HG02763 (cell line): ENCODE data around the gene LITAF.

ENCODE experiments used
- ATAC-seq: cut with Tn5 transposase; IDR thresholded peaks from one replicate; pipeline ENCODE4 v1.9.1; 2021; ENCODE audit warnings: mild to moderate bottlenecking, moderate library complexity; ENCODE audit not compliant: unreplicated experiment

The LITAF gene

GRCh38 chr16:11554053-11554452 is 32.7 kb downstream of the LITAF start:
- no peak for ATAC-seq

DNA sequence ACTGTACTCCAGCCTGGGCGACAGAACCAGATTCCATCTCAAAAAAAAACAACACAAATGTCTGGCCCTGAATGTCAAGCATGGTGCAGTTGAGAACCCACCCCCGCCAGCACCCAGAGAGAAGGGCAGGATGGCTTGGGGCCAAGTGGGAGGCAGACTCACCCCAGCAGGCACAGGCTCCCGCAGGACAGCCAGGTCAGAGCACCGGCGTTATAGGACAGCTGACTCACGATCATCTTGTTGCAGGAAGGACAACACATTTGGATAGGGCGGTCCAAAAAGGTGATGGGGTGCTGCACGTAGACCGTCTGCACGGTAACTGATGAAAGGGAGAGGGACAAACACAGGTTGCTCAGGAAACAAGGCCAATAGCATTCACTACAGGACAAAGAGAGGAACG is 33.3 kb downstream of the LITAF start:
- no peak for ATAC-seq

DNA sequence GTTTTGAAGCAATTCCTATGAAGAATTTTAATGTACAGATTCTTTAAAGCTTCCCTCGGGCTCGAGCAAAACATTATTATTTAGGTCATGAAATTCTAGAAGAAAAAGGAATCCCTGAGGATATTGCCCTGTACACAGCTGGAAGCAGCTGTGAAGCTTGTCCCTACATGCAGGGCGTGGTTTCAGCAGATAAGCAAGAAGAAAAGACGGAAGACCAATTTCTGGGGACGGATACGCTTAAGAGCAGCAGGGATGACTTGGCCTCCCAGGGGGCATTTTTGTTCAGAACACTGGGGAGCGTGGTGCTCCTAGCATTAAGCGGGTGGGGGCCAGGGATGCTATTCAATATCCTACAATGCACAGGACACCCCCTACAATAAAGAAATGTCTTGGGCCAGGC is 34.3 kb downstream of the LITAF start:
- no peak for ATAC-seq

DNA sequence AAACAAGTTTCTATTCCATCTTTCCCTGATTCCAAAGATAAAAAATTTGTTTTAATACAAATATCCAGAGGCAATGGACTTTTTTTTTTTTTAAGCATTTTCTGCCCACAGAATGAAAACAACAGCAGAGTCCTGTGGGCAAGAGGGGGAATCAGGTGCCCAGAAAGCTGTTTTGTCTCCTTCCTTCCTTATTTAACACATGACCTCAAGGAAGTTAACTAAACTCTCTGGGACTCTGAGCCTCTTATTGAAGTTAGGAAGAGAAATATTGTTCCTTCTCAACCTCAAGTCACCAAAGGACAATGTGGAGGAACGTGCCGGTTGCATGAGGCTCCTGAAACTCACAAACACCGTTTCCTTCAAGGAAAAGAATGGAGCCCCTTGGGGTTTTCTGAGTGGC is 34.9 kb downstream of the LITAF start:
- no peak for ATAC-seq

- no peak for ATAC-seq
These were observed 35.8 kb downstream of the LITAF start for GRCh38 chr16:11550791-11551498.

- no peak for ATAC-seq
These were observed 39.4 kb downstream of the LITAF start for GRCh38 chr16:11547118-11547916.

- ATAC-seq, result no peak
These were observed 40.1 kb downstream of the LITAF start for GRCh38 chr16:11546608-11547061.

GRCh38 chr16:11543661-11544393 is 42.9 kb downstream of the LITAF start:
- no peak for ATAC-seq

GRCh38 chr16:11542069-11542744 is 44.5 kb downstream of the LITAF start:
- ATAC-seq, result no peak

DNA sequence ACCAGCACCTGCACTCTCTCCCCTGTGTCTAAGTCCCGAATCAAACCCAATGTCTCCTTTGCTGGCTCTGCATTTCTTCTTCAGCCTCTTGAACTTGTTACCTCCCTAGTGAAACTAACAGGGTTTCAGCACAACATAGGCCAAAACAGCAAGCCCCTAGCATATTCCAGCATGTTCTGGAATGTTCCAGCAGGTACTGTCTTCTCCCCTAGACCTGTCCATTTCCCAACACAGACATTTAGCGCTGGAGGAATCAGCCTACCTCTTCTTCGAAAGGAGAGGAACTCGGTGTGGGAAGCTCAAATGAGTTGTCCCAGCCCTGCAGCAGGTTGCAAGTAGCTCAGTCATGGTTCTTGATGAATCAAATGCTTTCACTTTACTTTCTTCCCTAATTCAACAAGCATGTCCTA is 47.1 kb downstream of the LITAF start:
- ATAC-seq, result no peak

DNA sequence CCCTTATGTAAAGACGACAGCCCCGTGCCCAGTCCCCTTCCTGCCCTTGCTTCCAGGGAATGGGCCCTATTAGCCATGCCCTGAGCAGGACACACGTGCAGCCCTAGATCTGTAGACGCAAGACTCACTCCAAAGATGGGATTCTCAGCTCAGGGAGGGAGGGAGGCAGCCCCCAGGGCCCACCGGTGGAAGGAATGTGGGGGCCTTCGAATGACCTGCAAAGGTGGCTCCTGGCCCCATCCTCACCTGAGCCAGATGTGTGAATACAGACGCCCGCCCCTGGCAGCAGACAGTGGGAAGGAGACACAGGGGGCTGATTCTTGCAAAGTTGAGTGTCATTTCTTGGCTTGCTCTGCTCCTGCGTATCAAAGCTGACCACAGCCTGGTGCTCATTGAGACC is 47.8 kb downstream of the LITAF start:
- ATAC-seq, result no peak

DNA sequence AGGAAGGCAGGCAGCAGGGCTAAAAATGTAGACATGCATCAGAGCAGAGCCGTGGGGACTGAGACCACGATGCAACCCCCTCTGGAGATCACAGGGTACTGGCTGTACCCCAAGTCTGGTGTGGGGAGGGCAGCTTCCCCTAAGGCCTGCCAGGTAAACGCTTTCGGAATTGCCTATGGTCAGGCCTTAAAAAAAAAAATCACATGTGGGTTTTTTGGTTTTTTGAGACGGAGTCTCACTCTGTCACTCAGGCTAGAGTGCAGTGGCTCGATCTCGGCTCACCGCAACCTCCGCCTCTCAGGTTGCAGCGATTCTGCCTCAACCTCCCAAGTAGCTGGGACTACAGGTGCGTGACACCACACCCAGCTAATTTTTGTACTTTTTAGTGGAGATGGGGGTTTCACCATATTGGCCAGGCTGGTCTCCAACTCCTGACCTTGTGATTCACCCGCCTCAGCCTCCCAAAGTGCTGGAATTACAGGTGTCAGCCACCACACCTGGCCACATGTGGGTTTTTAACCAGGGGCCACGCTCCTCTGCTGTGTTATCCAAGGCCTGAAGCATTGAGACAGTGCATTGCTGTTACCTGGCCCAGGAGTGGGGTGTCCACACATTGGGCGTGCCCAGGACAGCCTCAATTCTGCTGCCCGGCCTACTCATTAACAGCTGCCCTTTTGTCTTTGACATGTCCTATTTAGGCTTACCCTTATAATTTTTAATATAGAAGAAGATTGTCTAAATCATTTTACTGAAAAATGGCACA is 50.4 kb downstream of the LITAF start:
- no peak for ATAC-seq

DNA sequence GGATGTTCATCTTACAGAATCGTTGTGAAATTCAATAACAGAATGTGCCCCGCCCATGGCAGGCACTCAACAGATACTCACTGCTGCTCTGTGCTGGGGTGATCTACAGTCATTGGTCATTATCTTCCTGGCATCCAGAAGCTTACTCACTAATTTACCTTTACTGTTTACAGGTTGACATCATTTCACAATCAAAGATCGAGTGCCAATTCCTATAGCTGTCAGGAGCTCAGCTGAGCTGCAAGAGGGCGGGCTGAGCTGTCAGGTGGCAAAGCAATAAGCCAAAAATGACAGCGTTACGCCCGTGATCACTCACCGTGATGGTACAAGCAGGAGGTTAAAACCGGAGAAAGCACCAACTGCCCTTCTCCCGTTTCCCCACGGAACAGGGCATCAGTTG is 51.2 kb downstream of the LITAF start:
- ATAC-seq, result no peak

- no peak for ATAC-seq
These were observed 52.5 kb downstream of the LITAF start for GRCh38 chr16:11534262-11534661.

- no peak for ATAC-seq
These were observed 53.1 kb downstream of the LITAF start for GRCh38 chr16:11533588-11533987.

DNA sequence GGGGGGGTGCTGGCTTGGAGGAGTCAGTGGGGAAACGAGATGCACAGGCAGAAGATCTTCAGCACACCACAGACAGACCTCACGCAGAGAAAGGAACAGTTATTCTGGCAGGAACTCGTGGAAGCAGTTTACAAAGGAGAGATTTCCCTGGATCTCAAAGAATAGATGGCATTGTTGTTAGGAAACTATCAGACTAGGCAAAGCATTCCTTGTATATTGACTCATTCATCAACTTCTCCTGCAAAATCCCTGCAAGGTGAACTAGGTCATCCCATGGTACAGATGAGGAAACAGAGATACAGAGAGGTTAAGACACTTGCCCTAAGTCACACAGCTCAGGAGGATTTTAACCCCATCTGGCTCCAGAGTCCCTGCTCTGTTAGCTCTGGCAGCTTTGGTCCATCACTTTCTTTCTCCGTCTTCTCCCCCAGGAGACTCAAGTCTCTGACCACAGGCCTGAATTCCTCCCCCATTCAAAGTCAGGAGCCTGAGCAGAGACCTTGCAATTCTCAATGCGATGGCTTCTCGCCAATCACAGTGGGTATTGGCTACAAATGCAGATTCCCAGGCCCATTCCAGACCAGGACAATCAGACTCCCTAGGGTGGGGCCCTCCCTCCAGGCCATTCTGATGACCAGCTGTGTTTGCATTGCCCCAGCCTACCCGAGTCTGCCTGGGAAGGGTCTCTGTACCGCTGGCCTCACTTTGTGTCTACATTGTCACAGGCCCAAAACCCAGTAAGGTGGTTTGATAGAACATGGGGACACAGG is 56.4 kb downstream of the LITAF start:
- no peak for ATAC-seq

GRCh38 chr16:11529285-11529684 is 57.4 kb downstream of the LITAF start:
- no peak for ATAC-seq

- no peak for ATAC-seq
These were observed 58.7 kb downstream of the LITAF start for GRCh38 chr16:11528053-11528452.

DNA sequence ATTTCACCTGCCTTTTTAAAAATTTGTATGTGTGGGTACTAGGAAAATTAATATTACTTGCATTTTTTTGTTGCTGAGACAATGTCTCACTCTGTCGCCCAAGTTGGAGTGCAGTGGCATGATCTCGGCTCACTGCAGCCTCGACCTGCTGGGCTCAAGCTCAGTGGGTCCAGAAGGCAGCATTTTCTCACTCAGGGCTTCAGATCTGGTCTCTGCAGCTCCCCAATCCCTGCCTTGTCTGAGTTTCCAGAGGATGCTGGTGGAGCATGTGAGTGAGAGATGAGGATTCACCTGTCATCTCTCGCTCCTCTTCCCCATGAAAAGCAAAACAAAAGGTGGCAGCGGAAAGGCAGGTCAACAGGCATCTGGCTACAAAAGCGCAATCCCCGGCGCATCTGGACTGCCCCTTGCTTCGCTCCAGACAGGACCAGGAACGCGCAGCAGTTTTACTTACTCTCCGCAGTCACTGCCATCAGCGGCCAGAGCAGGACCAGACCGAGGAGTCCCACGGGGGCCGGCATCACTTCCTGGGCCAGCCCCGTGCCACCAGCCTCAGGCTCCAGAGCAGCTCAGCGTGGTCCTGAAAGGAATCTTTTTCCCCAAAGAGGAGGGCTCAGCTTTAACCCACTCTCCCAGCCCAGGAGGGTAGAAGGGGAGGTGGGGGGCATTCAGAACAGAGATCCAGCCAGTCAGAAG is 59.9 kb downstream of the LITAF start:
- ATAC-seq, result no peak
